SK-N-MC (cell line): ENCODE results near the gene KIAA1671.

Source experiments
- EZH2 ChIP-seq: fragments of 200-600 bp; sonication (generic); IDR thresholded peaks from one replicate; pipeline ENCODE4 v1.6.1; 2017; ENCODE audit warnings: antibody characterized with exemption
- FOXP2 ChIP-seq: optimal IDR thresholded peaks from 2 replicates; pipeline ENCODE3; 2011; ENCODE audit warnings: mild to moderate bottlenecking, moderate library complexity; ENCODE audit not compliant: insufficient read depth; ENCODE audit errors: extremely low read length, control extremely low read depth
- POLR2AphosphoS5 ChIP-seq: IDR thresholded peaks from 2 replicates; pipeline ENCODE4 v1.6.1; 2012; ENCODE audit warnings: mild to moderate bottlenecking, low read depth, low read length, borderline replicate concordance

DNA sequence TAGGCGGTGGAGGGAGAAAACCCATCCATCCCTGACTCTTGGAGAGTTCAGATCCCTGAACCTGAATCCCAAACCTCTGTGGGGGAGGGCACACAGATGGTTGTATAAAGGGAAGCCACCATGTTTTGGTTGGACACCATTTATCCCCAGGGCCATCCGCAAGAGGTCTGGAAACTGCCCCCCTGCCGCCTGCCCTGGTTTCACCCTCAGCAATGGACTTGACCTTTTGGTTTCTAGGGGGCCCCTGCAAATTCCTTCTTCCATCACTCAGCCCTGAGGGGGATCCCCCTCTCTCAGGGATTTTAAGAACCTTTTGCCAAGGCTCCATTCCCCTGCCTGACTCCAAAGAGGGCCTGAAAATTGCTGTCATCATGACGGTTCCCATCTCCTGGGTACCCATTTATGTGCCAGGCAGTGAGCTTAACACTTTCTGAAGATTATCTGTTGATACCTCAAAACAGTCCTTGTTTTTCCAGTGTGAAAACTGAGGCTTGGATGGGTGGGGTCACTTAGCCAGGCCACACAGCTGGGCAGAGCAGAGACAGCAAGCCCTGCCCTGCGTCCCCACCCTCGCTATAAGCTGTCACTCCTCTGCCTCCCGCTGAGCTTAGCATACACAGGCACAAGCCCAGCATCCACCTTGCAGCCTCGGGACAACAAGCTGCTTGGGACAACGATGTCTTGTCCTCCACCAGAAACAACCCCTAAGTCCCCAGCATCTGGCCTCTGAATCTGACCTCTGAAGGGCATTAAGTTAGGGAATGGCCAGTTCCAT is 213.9 kb downstream of the KIAA1671 start:
- TF ChIP-seq POLR2AphosphoS5 (no peak), EZH2 (no peak), FOXP2 (no peak)
